Psoas muscle (tissue), 8 donors: Measurements from ENCODE around the gene PLEKHA4. TPM values are rescaled to one million over a fixed set of nuclear protein-coding genes. Genes with fewer than 3 reads are reported as not detected.
"Not testable (repeated sequence)": the region's sequence is repeated elsewhere in the genome, so short reads cannot be mapped to it uniquely, and the experiment has no call there.

ENCODE experiments used
- ATAC-seq, 4 donors: fragments of 200-7000 bp; cut with Tn5 transposase; one replicate each; pipeline ENCODE4 v1.9.1; 2020; ENCODE audit warnings: moderate library complexity in 3 of 4, mild to moderate bottlenecking in 2 of 4
- DNase-seq, 2 donors: peaks; one replicate each; pipeline ENCODE4 v3.0.0-alpha.2; 2020
- H3K27ac ChIP-seq: fragments of 200-600 bp; one replicate; pipeline ENCODE4 v1.8.0; 2022
- H3K27me3 ChIP-seq, 3 donors: fragments of 200-600 bp in 1 of 3; one replicate each; pipeline versions ENCODE4 v1.6.1 to v1.8.0; 2013 to 2022; ENCODE audit warnings: low read length in 2 of 3, mild to moderate bottlenecking in 2 of 3, moderate library complexity in 1 of 3; ENCODE audit not compliant: insufficient read depth in 3 of 3
- H3K36me3 ChIP-seq, 2 donors: fragments of 200-600 bp in 1 of 2; one replicate each; pipeline versions ENCODE4 v1.6.1 to v1.8.0; 2013 to 2022; ENCODE audit warnings: low read depth in 1 of 2, mild to moderate bottlenecking in 1 of 2, moderate library complexity in 1 of 2; ENCODE audit not compliant: insufficient read depth in 1 of 2
- H3K4me1 ChIP-seq: fragments of 200-600 bp; one replicate; pipeline ENCODE4 v1.8.0; 2022
- H3K4me3 ChIP-seq: fragments of 200-600 bp; one replicate; pipeline ENCODE4 v1.8.0; 2022; ENCODE audit warnings: mild to moderate bottlenecking
- H3K9me3 ChIP-seq: fragments of 200-600 bp; one replicate; pipeline ENCODE4 v1.8.0; 2022
- WGBS, 3 donors: extraction: QIAGEN DNeasy Blood & Tissue Kit; methylation state at CpG; one replicate each; pipeline versions ENCODE4 v1.1.6 to v1.1.7; 2013; 5-methylcytosine and 5-hydroxymethylcytosine counted together
- intact Hi-C, 2 donors: fragments of 100-400 bp; cut with DNase I; formaldehyde crosslinking; loops; one replicate each; pipeline versions ENCODE4 v1.11.0 to v1.14.2; 2022
- polyA plus RNA-seq, 3 donors: library from polyadenylated mRNA; stranded (reverse); fragments of 200-250 nt; gene quantifications; one replicate each; pipeline ENCODE4 v1.2.3, GENCODE V29; 2013
- total RNA-seq, 4 donors: library from RNA; stranded (reverse); fragmentation: NEBNext Ultra II Directional in 2 of 4; extraction: Animal tissue kit (Norgen Biotek cat#: 25700) in 2 of 4; gene quantifications; one replicate each; pipeline versions ENCODE4 v1.2.1 to v1.2.4, GENCODE V29; 2021 to 2023
- TF ChIP-seq, protein P1 (sequence below): fragments of 200-600 bp; IDR thresholded peaks from one replicate; pipeline ENCODE4 v1.8.0; 2022; ENCODE audit warnings: antibody characterized with exemption
- donor health status: healthy with polysubstance abuse.
- donor health status: DM: no; HTN: no; CAD: no; lungs with moderate emphysema.
- donor health status: Bipolar disorder and iron deficiency.
- donor health status: healthy.
- donor health status: DM: yes; HTN: yes; CAD: no.
- donor health status: DM: no; HTN: no; CAD: no.
- donor health status: DM: no; HTN: no; CAD: no.
- donor health status: DM: yes; HTN: yes; CAD: no.

Gene PLEKHA4
- total and polyA plus RNA-seq, 7 donors = 9.4 to 30.0 (median 14.9) TPM

DNA sequence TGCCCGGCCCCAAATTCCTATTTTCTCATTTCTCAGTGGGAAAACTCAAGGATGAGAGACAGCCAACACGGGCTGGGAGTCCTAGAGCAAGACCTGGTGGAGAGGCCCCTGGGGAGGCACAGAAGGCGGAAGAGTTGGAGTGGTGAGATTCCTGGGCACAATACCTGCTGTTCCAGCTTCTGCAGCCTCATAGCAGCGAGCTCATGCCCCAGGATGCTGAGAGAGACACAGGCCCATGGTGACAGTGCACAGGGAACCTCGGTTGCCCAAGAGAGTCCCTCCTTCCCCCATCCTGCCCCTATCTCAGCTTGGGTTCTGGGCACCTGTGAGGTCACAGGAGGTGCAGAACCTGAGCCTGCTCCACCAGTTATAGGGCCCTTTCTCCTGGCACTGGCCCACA, 28.8 kb upstream of the PLEKHA4 start:
- Histone ChIP-seq H3K9me3 (no peaks in the 10 kb centered on the region), H3K36me3 (peaks cover 0 to 11% of the 10 kb centered on the region in 2 donors), H3K4me3 (no peak overlapping the region), H3K27me3 (peaks cover 0 to 4% (median 1%) of the 10 kb centered on the region in 3 donors), H3K4me1 (peaks cover 14% of the 10 kb centered on the region), H3K27ac (no peak overlapping the region)
- 80 to 84% (median 82%) methylated on average over 5 of the region's 5 CpGs for WGBS, 3 donors
- TF ChIP-seq, protein P1, sequence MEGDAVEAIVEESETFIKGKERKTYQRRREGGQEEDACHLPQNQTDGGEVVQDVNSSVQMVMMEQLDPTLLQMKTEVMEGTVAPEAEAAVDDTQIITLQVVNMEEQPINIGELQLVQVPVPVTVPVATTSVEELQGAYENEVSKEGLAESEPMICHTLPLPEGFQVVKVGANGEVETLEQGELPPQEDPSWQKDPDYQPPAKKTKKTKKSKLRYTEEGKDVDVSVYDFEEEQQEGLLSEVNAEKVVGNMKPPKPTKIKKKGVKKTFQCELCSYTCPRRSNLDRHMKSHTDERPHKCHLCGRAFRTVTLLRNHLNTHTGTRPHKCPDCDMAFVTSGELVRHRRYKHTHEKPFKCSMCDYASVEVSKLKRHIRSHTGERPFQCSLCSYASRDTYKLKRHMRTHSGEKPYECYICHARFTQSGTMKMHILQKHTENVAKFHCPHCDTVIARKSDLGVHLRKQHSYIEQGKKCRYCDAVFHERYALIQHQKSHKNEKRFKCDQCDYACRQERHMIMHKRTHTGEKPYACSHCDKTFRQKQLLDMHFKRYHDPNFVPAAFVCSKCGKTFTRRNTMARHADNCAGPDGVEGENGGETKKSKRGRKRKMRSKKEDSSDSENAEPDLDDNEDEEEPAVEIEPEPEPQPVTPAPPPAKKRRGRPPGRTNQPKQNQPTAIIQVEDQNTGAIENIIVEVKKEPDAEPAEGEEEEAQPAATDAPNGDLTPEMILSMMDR = no peak
- ATAC-seq = no peak
- no peak for DNase-seq
- intact Hi-C loops = no loop called here

DNA sequence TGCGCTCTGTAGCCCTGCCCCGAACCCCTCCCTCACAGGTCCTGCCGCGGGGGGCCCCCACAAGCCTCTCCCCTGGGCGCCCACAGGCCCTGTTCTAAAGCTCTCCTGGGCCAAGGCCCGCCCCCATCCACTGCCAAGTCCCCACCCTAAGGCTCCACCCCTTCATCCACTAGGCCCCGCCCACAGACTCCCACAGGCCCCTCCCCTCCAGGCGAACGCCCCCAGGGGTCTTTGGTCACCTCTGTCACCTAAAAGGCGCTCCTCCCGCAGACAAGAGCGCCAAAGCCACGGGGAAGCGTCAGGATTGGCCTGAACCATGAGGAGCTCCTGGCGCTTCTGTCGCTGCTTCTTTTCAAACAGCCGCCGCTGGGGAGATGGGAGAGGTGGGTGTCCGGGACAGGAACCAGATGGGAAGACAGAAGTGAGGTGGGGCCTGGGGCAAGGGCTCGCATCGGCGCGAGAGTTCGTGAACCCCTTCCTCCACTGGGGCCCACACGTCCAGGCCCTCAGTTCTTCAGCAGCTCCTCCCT, 27.8 kb upstream of the PLEKHA4 start:
- no peak overlapping the region for H3K27ac ChIP-seq
- H3K4me1 ChIP-seq = peaks cover 5% of the 10 kb centered on the region
- peak overlapping the region; percentile 61 for H3K4me3 ChIP-seq
- TF ChIP-seq, protein P1 = no peak
- WGBS, 3 donors = 25 to 32% (median 28%) methylated on average over 24 to 25 of the region's 25 CpGs
- intact Hi-C loops = no loop called here
- no peaks in the 10 kb centered on the region for H3K9me3 ChIP-seq
- ATAC-seq = peak in 3 of 4 donors; percentile 35 to 49 (median 45)
- DNase-seq = peak; percentile 64 to 82
- H3K27me3 ChIP-seq = peaks cover 0 to 4% (median 1%) of the 10 kb centered on the region in 3 donors
- peaks cover 0 to 1% of the 10 kb centered on the region in 2 donors for H3K36me3 ChIP-seq

DNA sequence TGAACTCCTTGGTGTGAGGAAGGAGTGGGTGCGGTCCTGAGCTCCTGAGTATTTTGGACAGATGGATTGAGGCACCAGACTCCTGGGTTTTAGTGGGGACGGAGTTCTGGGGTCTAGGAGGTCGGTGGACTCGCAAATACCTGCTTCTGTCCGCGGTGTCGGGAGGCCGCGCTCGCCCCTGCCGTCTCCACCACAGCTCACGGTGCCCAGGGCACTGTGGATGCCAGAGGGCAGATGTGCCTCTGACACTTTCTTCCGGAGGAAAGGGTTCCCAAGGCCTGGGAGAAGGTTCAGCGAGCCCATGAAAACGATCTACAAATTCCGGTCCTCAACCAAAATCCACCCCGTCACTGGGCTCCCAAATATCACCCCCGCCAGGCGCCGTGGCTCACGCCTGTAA, 26.8 kb upstream of the PLEKHA4 start:
- ATAC-seq (no peak), DNase-seq (no peak)
- 58 to 68% (median 64%) methylated on average over 21 of the region's 21 CpGs for WGBS, 3 donors
- Histone ChIP-seq H3K4me1 (peaks cover 5% of the 10 kb centered on the region), H3K27ac (no peak overlapping the region), H3K36me3 (no peaks in the 10 kb centered on the region), H3K4me3 (peak overlapping the region; percentile 61), H3K27me3 (peaks cover 0 to 4% (median 1%) of the 10 kb centered on the region in 3 donors), H3K9me3 (no peaks in the 10 kb centered on the region)
- TF ChIP-seq, protein P1 = no peak
- intact Hi-C loops = no loop called here

DNA sequence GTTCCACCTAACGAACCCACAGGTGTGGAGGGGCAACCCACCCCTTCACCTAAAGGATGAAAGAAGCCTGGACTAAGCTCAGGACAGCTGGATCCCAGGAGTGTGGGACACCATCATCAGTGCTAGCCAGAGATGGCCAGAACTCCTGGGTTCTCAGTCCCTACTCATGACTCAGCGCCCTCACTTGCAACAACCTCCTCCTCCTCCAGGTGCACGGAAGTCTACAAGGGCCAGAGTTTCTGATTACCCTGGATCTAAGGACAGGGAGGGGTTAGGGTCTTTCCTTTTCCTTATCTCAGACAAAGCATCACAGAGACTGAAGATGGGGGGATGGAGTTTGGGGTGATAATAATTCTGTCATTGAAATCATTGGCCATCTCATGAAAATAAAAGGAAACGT, 22.1 kb upstream of the PLEKHA4 start:
- no peak overlapping the region for H3K4me3 ChIP-seq
- H3K27me3 ChIP-seq = peaks cover 0 to 4% (median 0%) of the 10 kb centered on the region in 3 donors
- no peak overlapping the region for H3K27ac ChIP-seq
- intact Hi-C loops = no loop called here
- no peak for DNase-seq
- TF ChIP-seq, protein P1 = no peak
- no peaks in the 10 kb centered on the region for H3K36me3 ChIP-seq
- no peak for ATAC-seq
- H3K9me3 ChIP-seq = no peaks in the 10 kb centered on the region
- no peaks in the 10 kb centered on the region for H3K4me1 ChIP-seq
- 83 to 88% (median 84%) methylated on average over 3 to 4 of the region's 4 CpGs for WGBS, 3 donors

DNA sequence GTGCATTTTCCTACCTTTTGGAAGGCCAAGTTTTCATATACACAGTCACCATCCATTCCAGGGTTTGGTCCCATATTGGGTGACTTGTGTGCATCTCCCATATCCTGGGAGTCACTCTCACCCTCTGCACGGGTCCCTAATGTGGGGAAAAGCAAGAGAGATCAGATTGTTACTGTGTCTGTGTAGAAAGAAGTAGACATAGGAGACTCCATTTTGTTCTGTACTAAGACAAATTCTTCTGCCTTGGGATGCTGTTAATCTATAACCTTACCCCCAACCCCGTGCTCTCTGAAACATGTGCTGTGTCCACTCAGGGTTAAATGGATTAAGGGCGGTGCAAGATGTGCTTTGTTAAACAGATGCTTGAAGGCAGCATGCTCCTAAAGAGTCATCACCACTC, 21.1 kb upstream of the PLEKHA4 start:
- ATAC-seq, H3K4me1 ChIP-seq, H3K9me3 ChIP-seq, H3K4me3 ChIP-seq, H3K27me3 ChIP-seq, intact Hi-C loops, H3K27ac ChIP-seq, DNase-seq, H3K36me3 ChIP-seq: not testable (repeated sequence)
- 65 to 85% (median 72%) methylated on average over 1 to 2 of the region's 3 CpGs for WGBS, 3 donors
